Measurements from ENCODE around the gene ADH1C. TPM values are rescaled to one million over a fixed set of nuclear protein-coding genes. Genes with fewer than 3 reads are reported as not detected.

ADH1C gene
- total RNA-seq, 1 experiment from 2014 or later = not detected

GRCh38 chr4:99336553-99336952 lies 16.0 kb downstream of the ADH1C start:
- no peak overlapping the region for H3K27ac ChIP-seq (ENCODE audit: insufficient read length, low read depth, low read length)
- H3K27ac Mint-ChIP-seq = no peak overlapping the region
- H3K27me3 ChIP-seq (ENCODE audit: insufficient read depth, low read length) = no peaks in the 10 kb centered on the region
- H3K4me3 Mint-ChIP-seq = no peak overlapping the region
- no CpG with 5 or more reads among the region's 4 CpGs for WGBS (ENCODE audit: extremely low coverage, insufficient read length, low lambda C conversion rate)
- no peak overlapping the region for H2BK12ac ChIP-seq (ENCODE audit: insufficient read length, low read depth, low read length)
- H3K4ac ChIP-seq (ENCODE audit: low read depth, low read length) = no peak overlapping the region
- no peak overlapping the region for H3K14ac ChIP-seq (ENCODE audit: insufficient read depth, low read length)
- H3K4me2 ChIP-seq (ENCODE audit: insufficient read depth, insufficient read length, low read length) = no peak overlapping the region
- no peaks in the 10 kb centered on the region for H3K4me1 ChIP-seq (ENCODE audit: insufficient read depth, low read length)
- no peaks in the 10 kb centered on the region for H3K9me3 ChIP-seq (ENCODE audit: control insufficient read depth, low read depth, low read length)
- no peaks in the 10 kb centered on the region for H3K36me3 Mint-ChIP-seq (ENCODE audit: insufficient read depth in 1 of 3, low read depth in 3 of 3)
- H3K9me3 Mint-ChIP-seq = peaks cover 0 to 2% of the 10 kb centered on the region in 2 experiments; a peak in 1 of 5 replicates
- H2AFZ ChIP-seq (ENCODE audit: low read length) = no peak overlapping the region
- H3K4me1 Mint-ChIP-seq = peaks cover 0 to 3% of the 10 kb centered on the region in 2 experiments; a peak in 1 of 4 replicates
- no peaks in the 10 kb centered on the region for H3K23me2 ChIP-seq (ENCODE audit: insufficient read length, low read depth, low read length, poor library complexity, severe bottlenecking)
- H2BK120ac ChIP-seq (ENCODE audit: low read depth, low read length, poor library complexity, severe bottlenecking) = no peak overlapping the region
- H3K18ac ChIP-seq (ENCODE audit: insufficient read length, low read depth, low read length) = no peak overlapping the region
- no peaks in the 10 kb centered on the region for H4K20me1 ChIP-seq (ENCODE audit: control insufficient read depth, insufficient read depth, insufficient read length)
- H3K9ac ChIP-seq (ENCODE audit: extremely low read depth, insufficient read length, low read length) = no peak overlapping the region
- no peak for DNase-seq
- TF ChIP-seq CTCF (conservative IDR thresholded peaks at IDR 0.05) = no peak
- no peak overlapping the region for H3K56ac ChIP-seq (ENCODE audit: insufficient read length, low read depth, low read length)
- no peak overlapping the region for H4K8ac ChIP-seq (replicated peaks; ENCODE audit: insufficient read length, low read depth, low read length)
- H2BK15ac ChIP-seq (ENCODE audit: low read depth, low read length) = no peak overlapping the region
- no peak overlapping the region for H2BK5ac ChIP-seq (ENCODE audit: insufficient read length, low read length)
- no peaks in the 10 kb centered on the region for H3K79me1 ChIP-seq (ENCODE audit: insufficient read depth, low read depth, low read length, poor library complexity, severe bottlenecking)
- H2AK5ac ChIP-seq (ENCODE audit: insufficient read length, low read length) = no peak overlapping the region
- no peak overlapping the region for H2BK20ac ChIP-seq (ENCODE audit: low read depth, low read length, poor library complexity, severe bottlenecking)
- no peak overlapping the region for H4K5ac ChIP-seq (ENCODE audit: insufficient read length, low read depth, low read length)
- H3K79me2 ChIP-seq (ENCODE audit: insufficient read depth, low read length) = no peaks in the 10 kb centered on the region
- H3K23ac ChIP-seq (ENCODE audit: insufficient read length, low read depth, low read length) = no peak overlapping the region
- H3K27me3 Mint-ChIP-seq (ENCODE audit: low read depth) = no peaks in the 10 kb centered on the region; the same call in 1 of the 2 replicates
- no peak overlapping the region for H4K91ac ChIP-seq (ENCODE audit: insufficient read length, low read depth, low read length)
- no peak overlapping the region for H3T11ph ChIP-seq (ENCODE audit: low read length)
